PC-9 (cell line): ENCODE measurements around the gene CLBA1. TPM values are rescaled to one million over a fixed set of nuclear protein-coding genes. Genes with fewer than 3 reads are reported as not detected.

Experiments used
- BruUV-seq: library from RNA; stranded (reverse); fragments of 400-500 nt; replicated peaks from 2 replicates; lab custom pipeline; 2021; lab: Mats Ljungman, UMichigan
- CTCF ChIA-PET: fragments of 300-600 bp; sonication (Branson Sonifier 250); formaldehyde crosslinking; loops from one replicate; lab custom pipeline; 2022; ENCODE audit warnings: antibody characterized with exemption; lab: Charles Lee
- POLR2A ChIA-PET: fragments of 300-600 bp; sonication (Branson Sonifier 250); formaldehyde crosslinking; loops from one replicate; lab custom pipeline; 2022; ENCODE audit warnings: antibody characterized with exemption; ENCODE audit not compliant: unreplicated experiment; lab: Charles Lee
- DNase-seq, 2 experiments: peaks; one replicate each; pipeline versions ENCODE4 v3.0.0 to v3.0.0-alpha.2; 2015 to 2022; ENCODE audit warnings: mixed read lengths in 1 of 2
- H2AFZ ChIP-seq: fragments of 200-600 bp; sonication (generic); 2 replicates; pipeline ENCODE4 v1.8.1; 2017; ENCODE audit warnings: antibody characterized with exemption
- H3F3A ChIP-seq: fragments of 200-600 bp; sonication (generic); 2 replicates; pipeline ENCODE4 v1.8.1; 2017; ENCODE audit warnings: antibody characterized with exemption, mild to moderate bottlenecking, low read depth; ENCODE audit not compliant: insufficient read depth
- H3K27ac ChIP-seq: fragments of 200-600 bp; sonication (generic); 2 replicates; pipeline ENCODE4 v1.6.1; 2016; ENCODE audit warnings: mixed run types
- H3K27me3 ChIP-seq: fragments of 200-600 bp; sonication (generic); 2 replicates; pipeline ENCODE4 v1.6.1; 2016; ENCODE audit warnings: low read depth, mixed run types; ENCODE audit not compliant: insufficient read depth
- H3K36me3 ChIP-seq: fragments of 200-600 bp; sonication (generic); 2 replicates; pipeline ENCODE4 v1.6.1; 2016; ENCODE audit warnings: low read depth, mixed run types
- H3K4me1 ChIP-seq: fragments of 200-600 bp; sonication (generic); replicated peaks from 2 replicates; pipeline ENCODE4 v1.6.1; 2016; ENCODE audit warnings: mixed run types; ENCODE audit not compliant: insufficient read depth
- H3K4me2 ChIP-seq: fragments of 200-600 bp; sonication (generic); 2 replicates; pipeline ENCODE4 v1.6.1; 2017; ENCODE audit warnings: mixed run types
- H3K4me3 ChIP-seq: fragments of 200-600 bp; sonication (generic); 2 replicates; pipeline ENCODE4 v1.6.1; 2016; ENCODE audit warnings: mixed run types
- H3K79me2 ChIP-seq: fragments of 200-600 bp; sonication (generic); 2 replicates; pipeline ENCODE4 v1.6.1; 2017; ENCODE audit warnings: low read depth, mixed run types
- H3K9me2 ChIP-seq: fragments of 200-600 bp; sonication (generic); 2 replicates; pipeline ENCODE4 v1.8.1; 2017; ENCODE audit warnings: mild to moderate bottlenecking; ENCODE audit not compliant: insufficient read depth
- H3K9me3 ChIP-seq: fragments of 200-600 bp; sonication (generic); 2 replicates; pipeline ENCODE4 v1.8.1; 2016; ENCODE audit warnings: low read depth; ENCODE audit not compliant: insufficient read depth
- H4K20me1 ChIP-seq: fragments of 200-600 bp; sonication (generic); 2 replicates; pipeline ENCODE4 v1.8.1; 2017; ENCODE audit not compliant: insufficient read depth
- CTCF ChIP-seq: fragments of 200-600 bp; sonication (generic); conservative IDR thresholded peaks from 2 replicates; pipeline ENCODE4 v1.6.1; 2017; ENCODE audit warnings: mixed run types, antibody characterized with exemption, mild to moderate bottlenecking, moderate library complexity
- EZH2 ChIP-seq: fragments of 200-600 bp; sonication (generic); IDR thresholded peaks from 2 replicates; pipeline ENCODE4 v1.8.0; 2017; ENCODE audit warnings: antibody characterized with exemption, low read depth
- intact Hi-C: fragments of 100-400 bp; cut with micrococcal nuclease; formaldehyde crosslinking; loops from one replicate; pipeline ENCODE4 v1.10.0; 2022; ENCODE audit not compliant: unreplicated experiment
- total RNA-seq: library from RNA; stranded (reverse); gene quantifications from 2 replicates; pipeline ENCODE4 v1.2.3, GENCODE V29; 2021

CLBA1 gene
- total RNA-seq, 1 experiment from 2014 or later, result 12.6 TPM

- no peak overlapping the region; the same call in 1 of the 2 replicates for H3K4me3 ChIP-seq
- no peaks in the 10 kb centered on the region for H4K20me1 ChIP-seq
- no peaks in the 10 kb centered on the region for H3K27me3 ChIP-seq
- intact Hi-C loops, result loop anchor here (5.0 kb wide), 4 partner anchors 228 to 508 kb away; partner anchors contain the start of gene BRF1
- H3K4me1 ChIP-seq, result peaks cover 78% of the 10 kb centered on the region
- H3F3A ChIP-seq, result peaks cover 45% of the 10 kb centered on the region
- no peaks in the 10 kb centered on the region for H3K36me3 ChIP-seq
- no peak overlapping the region for H2AFZ ChIP-seq
- ChIA-PET POLR2A (interaction anchor here (0.6 to 1.1 kb wide), 3 partner anchors 52 to 109 kb away, joined by 3 to 12 read pairs (median 6); partner anchors contain the start of gene CEP170B), CTCF (interaction anchor here (0.8 kb wide), 1 partner anchor 114 kb away, joined by 4 read pairs; no protein-coding TSS in a partner anchor)
- no peaks in the 10 kb centered on the region for H3K9me3 ChIP-seq
- H3K9me2 ChIP-seq, result no peaks in the 10 kb centered on the region
- H3K27ac ChIP-seq, result peak overlapping the region; percentile 97
- TF ChIP-seq CTCF, result no peak
- TF ChIP-seq EZH2, result no peak
- no peak for DNase-seq
- H3K4me2 ChIP-seq, result peak overlapping the region; percentile 64
- no peaks in the 10 kb centered on the region for H3K79me2 ChIP-seq
- no TSS peak for BruUV-seq
Measured at GRCh38 chr14:104974146-104974541, 11.4 kb upstream of the CLBA1 start.

- ChIA-PET CTCF (interaction anchor here (0.5 to 0.8 kb wide), 2 partner anchors 62 to 113 kb away, joined by 4 read pairs; no protein-coding TSS in a partner anchor), POLR2A (no interaction called here)
- DNase-seq, result no peak
- H3K4me2 ChIP-seq, result peak overlapping the region; percentile 64; the same call in 1 of the 2 replicates
- peaks cover 76% of the 10 kb centered on the region for H3K4me1 ChIP-seq
- peak overlapping the region; percentile 97 for H3K27ac ChIP-seq
- intact Hi-C loops, result loop anchor here (5.0 kb wide), 4 partner anchors 227 to 507 kb away; partner anchors contain the start of gene BRF1
- no TSS peak for BruUV-seq
- no peak for TF ChIP-seq EZH2
- TF ChIP-seq CTCF, result no peak
- no peaks in the 10 kb centered on the region for H3K36me3 ChIP-seq
- no peaks in the 10 kb centered on the region for H3K27me3 ChIP-seq
- H3K9me3 ChIP-seq, result no peaks in the 10 kb centered on the region
- no peak overlapping the region for H2AFZ ChIP-seq
- H3K9me2 ChIP-seq, result no peaks in the 10 kb centered on the region
- no peak overlapping the region for H3K4me3 ChIP-seq
- H3K79me2 ChIP-seq, result no peaks in the 10 kb centered on the region
- H3F3A ChIP-seq, result peaks cover 48% of the 10 kb centered on the region
- H4K20me1 ChIP-seq, result no peaks in the 10 kb centered on the region
Measured at GRCh38 chr14:104974665-104975390, 10.8 kb upstream of the CLBA1 start.

GRCh38 chr14:104975481-104976197 is 9.9 kb upstream of the CLBA1 start:
- CTCF ChIA-PET, result interaction anchor here (0.5 kb wide), 2 partner anchors 61 to 210 kb away, joined by 3 to 4 read pairs; no protein-coding TSS in a partner anchor
- no peak overlapping the region for H3K27ac ChIP-seq

More at GRCh38 chr14:104975481-104976197, 9.9 kb upstream of the CLBA1 start:
- no peaks in the 10 kb centered on the region for H4K20me1 ChIP-seq
- intact Hi-C loops, result loop anchor here (1.0 kb wide), 1 partner anchor 70 kb away; no protein-coding TSS in a partner anchor
- H3K36me3 ChIP-seq, result no peaks in the 10 kb centered on the region
- TF ChIP-seq EZH2 (no peak), CTCF (no peak)
- H3K9me3 ChIP-seq, result no peaks in the 10 kb centered on the region
- H3K27me3 ChIP-seq, result no peaks in the 10 kb centered on the region
- no peaks in the 10 kb centered on the region for H3K79me2 ChIP-seq
- H2AFZ ChIP-seq, result no peak overlapping the region
- H3K4me2 ChIP-seq, result peak overlapping the region; percentile 93; the same call in 1 of the 2 replicates
- BruUV-seq, result no TSS peak
- DNase-seq, result no peak
- H3K4me1 ChIP-seq, result peaks cover 67% of the 10 kb centered on the region
- no peaks in the 10 kb centered on the region for H3K9me2 ChIP-seq
- H3K4me3 ChIP-seq, result no peak overlapping the region
- H3F3A ChIP-seq, result peaks cover 49% of the 10 kb centered on the region
- POLR2A ChIA-PET, result no interaction called here
